KMS-11 (cell line): ENCODE measurements around the gene DARS1.

ENCODE experiments used
- H2AFZ ChIP-seq: fragments of 200-600 bp; sonication (generic); 2 replicates; pipeline ENCODE4 v1.6.1; 2016; ENCODE audit warnings: antibody characterized with exemption, mixed run types, low read depth
- H3K27ac ChIP-seq: fragments of 200-600 bp; sonication (generic); 2 replicates; pipeline ENCODE4 v1.6.1; 2016; ENCODE audit warnings: mild to moderate bottlenecking, mixed run types
- H3K27me3 ChIP-seq: fragments of 200-600 bp; sonication (generic); 2 replicates; pipeline ENCODE4 v1.6.1; 2017; ENCODE audit warnings: mild to moderate bottlenecking, low read depth, mixed run types, moderate library complexity; ENCODE audit not compliant: insufficient read depth
- H3K36me3 ChIP-seq: fragments of 200-600 bp; sonication (generic); 2 replicates; pipeline ENCODE4 v1.6.1; 2017; ENCODE audit warnings: mild to moderate bottlenecking, mixed run types; ENCODE audit not compliant: insufficient read depth
- H3K4me1 ChIP-seq: fragments of 200-600 bp; sonication (generic); 2 replicates; pipeline ENCODE4 v1.6.1; 2016; ENCODE audit warnings: mild to moderate bottlenecking, low read depth, mixed run types; ENCODE audit not compliant: poor library complexity, severe bottlenecking
- H3K4me2 ChIP-seq: fragments of 200-600 bp; sonication (generic); 2 replicates; pipeline ENCODE4 v1.7.0; 2016; ENCODE audit warnings: mild to moderate bottlenecking, mixed run types
- H3K4me3 ChIP-seq: fragments of 200-600 bp; sonication (generic); IDR thresholded peaks from 2 replicates; pipeline ENCODE4 v1.6.1; 2017; ENCODE audit warnings: low read depth, low read length, mixed read lengths; ENCODE audit not compliant: insufficient read depth
- H3K79me2 ChIP-seq: fragments of 200-600 bp; sonication (generic); 2 replicates; pipeline ENCODE4 v1.6.1; 2016; ENCODE audit warnings: low read depth, mixed run types; ENCODE audit not compliant: insufficient read depth
- H3K9ac ChIP-seq: fragments of 200-600 bp; sonication (generic); 2 replicates; pipeline ENCODE4 v1.6.1; 2016; ENCODE audit warnings: mild to moderate bottlenecking, mixed run types
- H4K20me1 ChIP-seq: fragments of 200-600 bp; sonication (generic); 2 replicates; pipeline ENCODE4 v1.6.1; 2016; ENCODE audit warnings: mild to moderate bottlenecking, mixed run types; ENCODE audit not compliant: insufficient read depth
- TF ChIP-seq, protein P1 (sequence below): fragments of 200-600 bp; sonication (generic); conservative IDR thresholded peaks from 2 replicates; pipeline ENCODE4 v1.6.1; 2017; ENCODE audit warnings: low read depth, mild to moderate bottlenecking, antibody characterized with exemption, low read length, moderate library complexity, mixed read lengths

Gene DARS1

DNA sequence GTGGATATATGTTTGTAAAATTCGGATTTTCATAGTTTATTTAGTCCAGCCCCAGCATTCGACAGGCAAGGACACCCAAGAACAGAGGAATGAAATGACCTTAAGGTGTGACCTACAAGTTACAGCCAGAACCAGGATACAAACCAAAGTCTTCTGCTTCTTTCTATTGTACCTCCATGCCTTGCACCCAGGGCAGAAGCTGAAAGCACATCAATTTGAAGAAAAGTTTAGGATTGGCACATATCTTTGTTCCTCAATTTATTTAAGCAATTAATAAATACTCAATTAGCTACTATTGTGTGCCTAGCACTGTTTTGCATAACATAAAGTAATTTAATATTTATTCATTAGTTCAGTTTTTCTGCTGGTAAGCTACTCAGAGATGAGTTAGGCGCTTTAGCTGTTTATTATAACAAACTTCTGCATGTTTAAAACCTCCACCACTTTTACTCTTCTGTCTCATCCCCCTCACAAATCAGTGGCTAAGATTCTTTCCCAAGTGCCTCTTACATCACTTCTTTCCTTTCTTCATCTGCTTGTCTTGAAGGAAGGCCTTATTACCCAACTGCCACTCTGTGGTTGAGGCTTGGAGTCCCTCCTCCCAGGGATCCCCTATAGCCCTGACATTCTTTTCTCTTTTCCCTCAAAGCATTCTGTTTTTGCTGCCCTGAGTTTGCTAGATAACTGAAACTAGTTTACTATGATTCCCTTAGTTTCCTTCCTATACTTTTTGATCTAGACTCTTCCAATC is 37.1 kb upstream of the DARS1 start:
- H3K4me1 ChIP-seq = no peaks in the 10 kb centered on the region
- TF ChIP-seq, protein P1, sequence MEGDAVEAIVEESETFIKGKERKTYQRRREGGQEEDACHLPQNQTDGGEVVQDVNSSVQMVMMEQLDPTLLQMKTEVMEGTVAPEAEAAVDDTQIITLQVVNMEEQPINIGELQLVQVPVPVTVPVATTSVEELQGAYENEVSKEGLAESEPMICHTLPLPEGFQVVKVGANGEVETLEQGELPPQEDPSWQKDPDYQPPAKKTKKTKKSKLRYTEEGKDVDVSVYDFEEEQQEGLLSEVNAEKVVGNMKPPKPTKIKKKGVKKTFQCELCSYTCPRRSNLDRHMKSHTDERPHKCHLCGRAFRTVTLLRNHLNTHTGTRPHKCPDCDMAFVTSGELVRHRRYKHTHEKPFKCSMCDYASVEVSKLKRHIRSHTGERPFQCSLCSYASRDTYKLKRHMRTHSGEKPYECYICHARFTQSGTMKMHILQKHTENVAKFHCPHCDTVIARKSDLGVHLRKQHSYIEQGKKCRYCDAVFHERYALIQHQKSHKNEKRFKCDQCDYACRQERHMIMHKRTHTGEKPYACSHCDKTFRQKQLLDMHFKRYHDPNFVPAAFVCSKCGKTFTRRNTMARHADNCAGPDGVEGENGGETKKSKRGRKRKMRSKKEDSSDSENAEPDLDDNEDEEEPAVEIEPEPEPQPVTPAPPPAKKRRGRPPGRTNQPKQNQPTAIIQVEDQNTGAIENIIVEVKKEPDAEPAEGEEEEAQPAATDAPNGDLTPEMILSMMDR = no peak
- no peak overlapping the region for H3K9ac ChIP-seq

DNA sequence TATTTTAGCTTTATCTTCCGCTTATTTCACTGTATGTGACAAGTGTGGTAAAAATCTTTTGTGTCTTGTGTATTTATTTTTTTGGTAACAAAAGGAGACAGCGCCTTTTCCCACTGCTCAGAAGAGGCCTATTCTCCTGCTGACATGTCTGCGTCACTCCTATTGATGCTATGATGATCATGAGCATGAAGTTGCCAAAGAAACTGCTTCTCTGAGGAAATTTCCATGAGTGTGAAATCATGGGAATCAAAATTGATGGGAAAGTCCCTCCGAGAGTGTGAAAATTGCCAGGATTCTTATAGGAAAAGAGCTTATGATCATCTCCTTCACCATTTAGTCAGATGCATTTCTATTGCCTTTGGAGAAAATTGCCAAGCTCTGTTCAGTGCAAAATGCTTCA is 36.5 kb upstream of the DARS1 start:
- H3K4me3 ChIP-seq = no peak overlapping the region
- no peak overlapping the region for H2AFZ ChIP-seq
- TF ChIP-seq, protein P1 = no peak
- no peak overlapping the region for H3K4me2 ChIP-seq
- no peak overlapping the region for H3K9ac ChIP-seq
- no peaks in the 10 kb centered on the region for H3K4me1 ChIP-seq
- H3K27me3 ChIP-seq = no peaks in the 10 kb centered on the region
- no peaks in the 10 kb centered on the region for H3K79me2 ChIP-seq
- H4K20me1 ChIP-seq = no peaks in the 10 kb centered on the region
- H3K36me3 ChIP-seq = no peaks in the 10 kb centered on the region
- H3K27ac ChIP-seq = no peak overlapping the region

More for the DNA sequence above, 37.1 kb upstream of the DARS1 start:
- Histone ChIP-seq H4K20me1 (no peaks in the 10 kb centered on the region), H3K79me2 (no peaks in the 10 kb centered on the region), H2AFZ (no peak overlapping the region), H3K36me3 (no peaks in the 10 kb centered on the region), H3K4me3 (no peak overlapping the region), H3K27ac (no peak overlapping the region), H3K27me3 (no peaks in the 10 kb centered on the region), H3K4me2 (no peak overlapping the region)

DNA sequence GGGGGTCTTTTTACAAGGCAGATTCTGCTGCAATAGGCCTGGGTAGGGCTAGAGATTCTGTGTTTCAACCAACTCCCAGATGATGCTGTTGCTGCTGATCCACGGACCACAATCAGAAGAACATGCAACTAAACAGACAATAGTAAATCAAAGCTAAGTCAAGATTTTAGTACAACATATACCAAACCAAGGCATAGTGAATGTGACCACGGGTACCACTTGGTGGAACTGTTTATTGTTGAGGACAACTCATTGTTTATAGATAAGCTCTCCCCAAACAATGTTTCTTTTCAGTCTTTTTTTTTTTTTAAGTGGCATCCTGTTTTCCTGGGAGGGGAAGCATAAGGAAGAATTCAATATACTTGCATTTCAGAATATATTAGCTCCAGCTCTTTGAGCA is 36.0 kb upstream of the DARS1 start:
- no peaks in the 10 kb centered on the region for H4K20me1 ChIP-seq
- no peak overlapping the region for H3K27ac ChIP-seq
- no peaks in the 10 kb centered on the region for H3K36me3 ChIP-seq
- TF ChIP-seq, protein P1 = no peak
- no peaks in the 10 kb centered on the region for H3K79me2 ChIP-seq
- no peak overlapping the region for H2AFZ ChIP-seq
- H3K4me3 ChIP-seq = no peak overlapping the region
- no peaks in the 10 kb centered on the region for H3K4me1 ChIP-seq
- no peaks in the 10 kb centered on the region for H3K27me3 ChIP-seq
- no peak overlapping the region for H3K9ac ChIP-seq
- no peak overlapping the region for H3K4me2 ChIP-seq

DNA sequence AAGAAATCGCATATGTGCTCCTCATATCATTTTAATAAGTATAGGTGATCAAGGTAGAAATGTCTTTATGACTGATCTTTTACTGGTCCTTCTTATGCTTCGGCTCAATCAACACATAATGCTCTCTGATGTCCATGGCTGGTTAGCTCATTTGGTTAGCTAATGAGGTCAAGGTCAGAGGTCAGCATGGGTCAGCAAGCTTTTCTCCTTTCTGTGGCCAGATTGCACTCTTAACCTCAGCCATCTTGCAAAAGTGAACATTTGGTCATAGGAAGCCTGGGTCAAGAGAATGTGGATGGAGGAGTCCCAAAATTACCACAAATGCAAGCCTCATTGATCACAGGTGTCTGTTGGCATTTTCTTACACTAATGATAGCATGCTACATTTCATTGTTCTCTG is 35.4 kb upstream of the DARS1 start:
- H3K79me2 ChIP-seq = no peaks in the 10 kb centered on the region
- no peak overlapping the region for H3K27ac ChIP-seq
- H3K9ac ChIP-seq = no peak overlapping the region
- H3K27me3 ChIP-seq = no peaks in the 10 kb centered on the region
- TF ChIP-seq, protein P1 = no peak
- no peak overlapping the region for H2AFZ ChIP-seq
- H3K4me1 ChIP-seq = no peaks in the 10 kb centered on the region
- H3K4me3 ChIP-seq = no peak overlapping the region
- H3K36me3 ChIP-seq = no peaks in the 10 kb centered on the region
- H4K20me1 ChIP-seq = no peaks in the 10 kb centered on the region
- no peak overlapping the region for H3K4me2 ChIP-seq
